K562 (cell line): ENCODE measurements around the gene VRK1. TPM values are rescaled to one million over a fixed set of nuclear protein-coding genes. Genes with fewer than 3 reads are reported as not detected.

Source experiments
- ARID4B ChIP-seq: sonication (generic); formaldehyde crosslinking; IDR thresholded peaks from 2 replicates; pipeline ENCODE4 v1.8.0; 2022; ENCODE audit warnings: mild to moderate bottlenecking, missing genetic modification reagents
- C11orf30 ChIP-seq: fragments of 450-650 bp; IDR thresholded peaks from 2 replicates; pipeline ENCODE4 v1.6.1; 2016; ENCODE audit warnings: low read depth, mild to moderate bottlenecking
- FOS ChIP-seq: IDR thresholded peaks from 3 replicates; pipeline ENCODE4 v1.6.1; 2011; ENCODE audit not compliant: insufficient read length; ENCODE audit errors: extremely low read depth
- FOXK2 ChIP-seq, 2 experiments: fragments of 450-650 bp; IDR thresholded peaks in 1 of 2; conservative IDR thresholded peaks in 1 of 2; 2 replicates each; pipeline ENCODE4 v1.6.1; 2016; ENCODE audit warnings: low read depth in 2 of 2, mild to moderate bottlenecking in 1 of 2
- RFX1 ChIP-seq: fragments of 450-650 bp; IDR thresholded peaks from 2 replicates; pipeline ENCODE4 v1.6.1; 2016; ENCODE audit warnings: mild to moderate bottlenecking, moderate library complexity
- RNF2 ChIP-seq: sonication (generic); IDR thresholded peaks from 2 replicates; pipeline ENCODE4 v1.6.1; 2016
- SPI1 ChIP-seq: IDR thresholded peaks from 2 replicates; pipeline ENCODE4 v1.6.1; 2011; ENCODE audit warnings: low read depth, low read length, control low read depth, borderline replicate concordance
- TAF1 ChIP-seq: IDR thresholded peaks from 2 replicates; pipeline ENCODE4 v1.6.1; 2011; ENCODE audit warnings: mild to moderate bottlenecking, low read length, moderate library complexity; ENCODE audit not compliant: insufficient read depth, control insufficient read depth, severe bottlenecking; ENCODE audit errors: extremely low read depth
- TCFL5 ChIP-seq: fragments of 250-450 bp; sonication (Bioruptor Pico); conservative IDR thresholded peaks from 2 replicates; pipeline ENCODE4 v1.6.1; 2021; ENCODE audit warnings: mild to moderate bottlenecking, moderate library complexity, matching md5 sums
- ZNF197 ChIP-seq: fragments of 200-800 bp; sonication (Bioruptor generic); IDR thresholded peaks from 2 replicates; pipeline ENCODE4 v1.6.1; 2016; ENCODE audit warnings: low read depth, missing genetic modification characterization, missing compliant biosample characterization
- ZNF407 ChIP-seq: fragments of 450-650 bp; IDR thresholded peaks from 2 replicates; pipeline ENCODE4 v1.6.1; 2016; ENCODE audit warnings: low read depth
- ZNF766 ChIP-seq: fragments of 200-800 bp; sonication (Bioruptor generic); conservative IDR thresholded peaks from 2 replicates; pipeline ENCODE4 v1.6.1; 2016; ENCODE audit warnings: missing genetic modification characterization, missing compliant biosample characterization
- ZSCAN29 ChIP-seq: fragments of 450-650 bp; IDR thresholded peaks from 2 replicates; pipeline ENCODE4 v1.6.1; 2017
- polyA plus RNA-seq, 8 experiments: library from polyadenylated mRNA; depleted of rRNA in 4 of 8; stranded (reverse) in 5 of 8; unstranded in 3 of 8; fragments of >200 nt; fragmentation: Nextera tagmentation in 2 of 8; fragmentation: Illumina TruSeq in 1 of 8; extraction: Ambion mirVana in 2 of 8; extraction: Trizol in 1 of 8; gene quantifications; 2 replicates each; pipeline versions ENCODE4 v1.2.1 to v1.2.3, GENCODE V29; 2011 to 2014; ENCODE audit warnings: inconsistent platforms in 1 of 8, missing spikeins in 1 of 8
- total RNA-seq, 7 experiments: library from RNA; depleted of rRNA in 6 of 7; stranded (reverse); fragments of >200 nt in 6 of 7; fragmentation: Illumina TruSeq in 2 of 7; extraction: Trizol in 2 of 7; gene quantifications; 2 replicates each; pipeline versions ENCODE4 v1.2.1 to v1.2.3, GENCODE V29; 2011 to 2021; ENCODE audit warnings: low replicate concordance in 1 of 7
- TF ChIP-seq, protein P1 (sequence below): fragments of 450-650 bp; formaldehyde crosslinking; IDR thresholded peaks from 2 replicates; pipeline ENCODE4 v1.4.0; 2020; ENCODE audit warnings: mild to moderate bottlenecking, mixed read lengths

The VRK1 gene
- total and polyA plus RNA-seq, 9 of the 15 experiments (the other 6 are each of a cell fraction or from before 2014, with no cell fraction given): 83.6 to 177 (median 116) TPM

DNA sequence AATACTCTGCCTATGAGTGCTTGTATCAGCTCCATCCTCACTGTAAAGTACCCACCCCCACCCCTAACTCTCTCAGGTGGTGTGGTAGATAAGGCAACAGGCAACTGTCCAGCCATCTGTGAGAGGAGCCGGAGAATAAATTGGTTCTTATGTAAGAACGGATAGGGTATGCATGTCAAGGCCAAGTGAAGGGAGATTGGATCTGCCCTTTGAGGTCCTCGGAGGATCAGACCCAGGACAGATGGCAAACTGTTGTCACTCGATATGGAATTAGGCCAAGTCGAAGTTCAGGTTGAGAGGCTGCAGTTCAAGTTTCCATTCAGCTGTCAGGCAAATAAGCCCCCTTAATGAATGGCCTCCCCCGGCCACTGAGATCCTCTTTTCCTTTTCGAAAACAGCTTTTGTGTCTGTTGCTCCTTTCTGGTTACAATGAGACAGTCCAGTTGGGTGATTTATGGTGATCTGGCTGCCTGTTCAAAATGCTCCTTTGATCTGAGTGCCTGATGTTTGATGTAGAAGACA, 120.3 kb downstream of the VRK1 start (continued):
- peak; percentile 86; the same call in 1 of the 2 replicates for TF ChIP-seq ZNF197 (CRISPR knock-in tag)
- TF ChIP-seq, protein P1, sequence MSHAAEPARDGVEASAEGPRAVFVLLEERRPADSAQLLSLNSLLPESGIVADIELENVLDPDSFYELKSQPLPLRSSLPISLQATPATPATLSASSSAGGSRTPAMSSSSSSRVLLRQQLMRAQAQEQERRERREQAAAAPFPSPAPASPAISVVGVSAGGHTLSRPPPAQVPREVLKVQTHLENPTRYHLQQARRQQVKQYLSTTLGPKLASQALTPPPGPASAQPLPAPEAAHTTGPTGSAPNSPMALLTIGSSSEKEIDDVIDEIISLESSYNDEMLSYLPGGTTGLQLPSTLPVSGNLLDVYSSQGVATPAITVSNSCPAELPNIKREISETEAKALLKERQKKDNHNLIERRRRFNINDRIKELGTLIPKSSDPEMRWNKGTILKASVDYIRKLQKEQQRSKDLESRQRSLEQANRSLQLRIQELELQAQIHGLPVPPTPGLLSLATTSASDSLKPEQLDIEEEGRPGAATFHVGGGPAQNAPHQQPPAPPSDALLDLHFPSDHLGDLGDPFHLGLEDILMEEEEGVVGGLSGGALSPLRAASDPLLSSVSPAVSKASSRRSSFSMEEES (CRISPR knock-in tag): no peak
- TF ChIP-seq FOS: no peak
- TF ChIP-seq TCFL5 (CRISPR knock-in tag): peak; percentile 69
- TF ChIP-seq RFX1: no peak; the same call in 1 of the 2 replicates
- TF ChIP-seq ARID4B (CRISPR knock-in tag): no peak
- no peak for TF ChIP-seq TAF1
- no peak for TF ChIP-seq ZSCAN29
- peak; percentile 85; the same call in 1 of the 2 replicates for TF ChIP-seq RNF2
- TF ChIP-seq SPI1: peak; percentile 39; the same call in 1 of the 2 replicates
- TF ChIP-seq FOXK2 (conservative IDR thresholded peaks at IDR 0.05 in 1 of 2, IDR thresholded peaks at IDR 0.05 in 1 of 2; ENCODE audit: low read depth in 2 of 2): peak; percentile 21 to 65; a peak in 2 of 4 replicates
- no peak for TF ChIP-seq ZNF407
- peak; percentile 98 for TF ChIP-seq ZNF766 (CRISPR knock-in tag)
- no peak for TF ChIP-seq C11orf30
